HCT116 (cell line): ENCODE data around the gene HDAC1. TPM values are rescaled to one million over a fixed set of nuclear protein-coding genes. Genes with fewer than 3 reads are reported as not detected.
"Not testable (repeated sequence)": the region's sequence is repeated elsewhere in the genome, so short reads cannot be mapped to it uniquely, and the experiment has no call there.

Source experiments
- ATAC-seq: fragments of 200-7000 bp; cut with Tn5 transposase; 2 replicates; pipeline ENCODE4 v1.9.1; 2020; ENCODE audit warnings: mild to moderate bottlenecking, moderate library complexity
- BruUV-seq: library from RNA; stranded (reverse); fragments of 400-500 nt; replicated peaks from 2 replicates; lab custom pipeline; 2021; lab: Mats Ljungman, UMichigan
- CTCF ChIA-PET: fragments of 300-600 bp; sonication (Branson Sonifier 250); formaldehyde crosslinking; loops from one replicate; lab custom pipeline; 2021; ENCODE audit warnings: antibody characterized with exemption; lab: Charles Lee
- POLR2A ChIA-PET: fragments of 300-600, 350-600 bp; sonication (Branson Sonifier 250); formaldehyde crosslinking; loops from one replicate; lab custom pipeline; 2021; ENCODE audit warnings: antibody characterized with exemption; lab: Charles Lee
- RAD21 ChIA-PET, 2 experiments: fragments of 300-600 bp; sonication (Branson Sonifier 250); formaldehyde crosslinking; loops; one replicate each; lab custom pipeline; 2023; ENCODE audit warnings: low total read pairs in 2 of 2; ENCODE audit not compliant: uncharacterized antibody in 2 of 2, unreplicated experiment in 2 of 2, low non-redundant PET in 1 of 2; lab: Charles Lee
- DNase-seq: peaks from one replicate; pipeline ENCODE4 v3.0.0-alpha.2; 2010; ENCODE audit warnings: low read depth, low spot score
- H2AFZ ChIP-seq: fragments of 200-600 bp; shearing (Covaris generic), sonication (generic); 2 replicates; pipeline ENCODE4 v1.6.1; 2017; ENCODE audit warnings: low read depth, mixed run types, mixed read lengths, antibody characterized with exemption, low read length; ENCODE audit not compliant: poor library complexity, severe bottlenecking
- H3K27ac ChIP-seq: 2 replicates; pipeline ENCODE4 v1.5.1; 2012; ENCODE audit warnings: low read depth, low read length
- H3K27me3 ChIP-seq: fragments of 200-600 bp; sonication (generic); 2 replicates; pipeline ENCODE4 v1.6.1; 2016; ENCODE audit warnings: mixed run types, low read length, mixed read lengths; ENCODE audit not compliant: insufficient read depth
- H3K36me3 ChIP-seq, 2 experiments: fragments of 200-500 bp in 1 of 2; fragments of 200-600 bp in 1 of 2; sonication (Bioruptor generic) in 1 of 2; sonication (generic) in 1 of 2; 2 replicates each; pipeline versions ENCODE4 v1.5.1 to v1.6.1; 2014 to 2016; ENCODE audit warnings: low read length in 2 of 2, inconsistent platforms in 1 of 2, mixed read lengths in 1 of 2, mixed run types in 1 of 2; ENCODE audit not compliant: insufficient read depth in 2 of 2, control insufficient read depth in 1 of 2
- H3K4me1 ChIP-seq, 2 experiments: fragments of 200-600 bp in 1 of 2; sonication (generic) in 1 of 2; 2 replicates each; pipeline versions ENCODE4 v1.5.1 to v1.6.1; 2012 to 2017; ENCODE audit warnings: low read length in 2 of 2, inconsistent platforms in 1 of 2, mild to moderate bottlenecking in 1 of 2, mixed read lengths in 1 of 2, mixed run types in 1 of 2, moderate library complexity in 1 of 2; ENCODE audit not compliant: insufficient read depth in 2 of 2, control insufficient read depth in 1 of 2
- H3K4me2 ChIP-seq: fragments of 200-600 bp; sonication (generic); 2 replicates; pipeline ENCODE4 v1.6.1; 2017; ENCODE audit warnings: mixed run types, low read length, mixed read lengths
- H3K4me3 ChIP-seq, 2 experiments: fragments of 200-600 bp in 1 of 2; sonication (generic) in 1 of 2; replicated peaks in 1 of 2; 2 replicates each; pipeline ENCODE4 v1.5.1; 2011 to 2016; ENCODE audit warnings: low read length in 2 of 2, control low read depth in 1 of 2, low read depth in 1 of 2, mild to moderate bottlenecking in 1 of 2, mixed read lengths in 1 of 2, mixed run types in 1 of 2
- H3K79me2 ChIP-seq: fragments of 200-600 bp; sonication (generic); 2 replicates; pipeline ENCODE4 v1.6.1; 2017; ENCODE audit warnings: mild to moderate bottlenecking, mixed run types, low read length, moderate library complexity, mixed read lengths; ENCODE audit not compliant: insufficient read depth
- H3K9ac ChIP-seq: fragments of 200-600 bp; sonication (generic); 2 replicates; pipeline ENCODE4 v1.6.1; 2016; ENCODE audit warnings: low read length, mixed read lengths
- H3K9me2 ChIP-seq: fragments of 200-600 bp; sonication (generic), shearing (Covaris generic); 2 replicates; pipeline ENCODE4 v1.6.1; 2017; ENCODE audit warnings: mixed run types, mild to moderate bottlenecking, moderate library complexity; ENCODE audit not compliant: insufficient read depth
- H3K9me3 ChIP-seq, 2 experiments: fragments of 200-500 bp in 1 of 2; fragments of 200-600 bp in 1 of 2; sonication (Bioruptor generic) in 1 of 2; sonication (generic) in 1 of 2; 2 replicates each; pipeline ENCODE4 v1.6.1; 2014 to 2017; ENCODE audit warnings: low read length in 2 of 2, mixed read lengths in 2 of 2, inconsistent platforms in 1 of 2, low read depth in 1 of 2, mild to moderate bottlenecking in 1 of 2, mixed run types in 1 of 2, moderate library complexity in 1 of 2; ENCODE audit not compliant: control insufficient read depth in 1 of 2, insufficient read depth in 1 of 2
- H4K20me1 ChIP-seq: fragments of 200-600 bp; sonication (generic), shearing (Covaris generic); 2 replicates; pipeline ENCODE4 v1.6.1; 2017; ENCODE audit warnings: mixed run types, mild to moderate bottlenecking, moderate library complexity; ENCODE audit not compliant: insufficient read depth
- CBX3 ChIP-seq: IDR thresholded peaks from 2 replicates; pipeline ENCODE4 v1.6.1; 2012; ENCODE audit warnings: low read depth
- CTCF ChIP-seq, 3 experiments: fragments of 200-600 bp in 1 of 3; sonication (generic) in 1 of 3; IDR thresholded peaks in 2 of 3; conservative IDR thresholded peaks in 1 of 3; 2 replicates each; pipeline ENCODE4 v1.5.1; 2012 to 2017; ENCODE audit warnings: low read depth in 2 of 3, low read length in 2 of 3, antibody characterized with exemption in 1 of 3, borderline replicate concordance in 1 of 3, control low read depth in 1 of 3, mild to moderate bottlenecking in 1 of 3, mixed read lengths in 1 of 3, mixed run types in 1 of 3, moderate library complexity in 1 of 3; ENCODE audit not compliant: insufficient read depth in 1 of 3
- ELF1 ChIP-seq: IDR thresholded peaks from 2 replicates; pipeline ENCODE4 v1.6.1; 2012; ENCODE audit warnings: low read depth, borderline replicate concordance
- FOSL1 ChIP-seq: IDR thresholded peaks from 2 replicates; pipeline ENCODE4 v1.6.1; 2012; ENCODE audit warnings: low read depth
- JUND ChIP-seq: IDR thresholded peaks from 2 replicates; pipeline ENCODE4 v1.6.1; 2012
- MAX ChIP-seq: IDR thresholded peaks from 2 replicates; pipeline ENCODE4 v1.6.1; 2012
- YY1 ChIP-seq: IDR thresholded peaks from 2 replicates; pipeline ENCODE4 v1.6.1; 2011; ENCODE audit warnings: low read length, low read depth, moderate library complexity, mild to moderate bottlenecking; ENCODE audit not compliant: insufficient replicate concordance; ENCODE audit errors: extremely low read depth
- ZNF274 ChIP-seq: fragments of 200-500 bp; sonication (Bioruptor generic); IDR thresholded peaks from 2 replicates; pipeline ENCODE4 v1.6.1; 2014; ENCODE audit warnings: mild to moderate bottlenecking, low read depth, low read length, inconsistent platforms
- intact Hi-C: fragments of 100-400 bp; cut with micrococcal nuclease; formaldehyde crosslinking; loops from 2 replicates; pipeline ENCODE4 v1.10.0; 2022
- total RNA-seq: library from RNA; stranded (reverse); gene quantifications from one replicate; pipeline ENCODE4 v1.2.1, GENCODE V29; 2021; ENCODE audit not compliant: unreplicated experiment

The HDAC1 gene
- total RNA-seq, 1 experiment from 2014 or later = 232 TPM

GRCh38 chr1:32291145-32291707 is 657 bp upstream of the HDAC1 start:
- H2AFZ ChIP-seq = peak overlapping the region; percentile 62
- intact Hi-C loops = loop anchor here (5.0 kb wide), 1 partner anchor 74 kb away; no protein-coding TSS in a partner anchor
- H3K27ac ChIP-seq = peak overlapping the region; percentile 97
- POLR2A ChIA-PET = interaction anchor here (0.7 to 1.4 kb wide), 3 partner anchors 16 to 50 kb away, joined by 3 to 8 read pairs (median 5); partner anchors contain the start of gene MARCKSL1
- H3K36me3 ChIP-seq = no peaks in the 10 kb centered on the region
- H4K20me1 ChIP-seq = no peaks in the 10 kb centered on the region
- peak; percentile 27; the same call in 1 of the 2 replicates for ATAC-seq
- H3K27me3 ChIP-seq = no peaks in the 10 kb centered on the region
- H3K79me2 ChIP-seq = peaks cover 42% of the 10 kb centered on the region
- CTCF ChIA-PET = interaction anchor here (0.6 to 1.4 kb wide), 6 partner anchors 13 to 110 kb away, joined by 3 to 7 read pairs (median 4); no protein-coding TSS in a partner anchor
- H3K9me2 ChIP-seq = no peaks in the 10 kb centered on the region
- peaks cover 15 to 32% of the 10 kb centered on the region in 2 experiments for H3K4me1 ChIP-seq
- H3K4me2 ChIP-seq = peak overlapping the region; percentile 95
- RAD21 ChIA-PET = interaction anchor here in 1 of 2 experiments (0.7 kb wide), 1 partner anchor 58 kb away, joined by 4 read pairs; no protein-coding TSS in a partner anchor
- no peak for DNase-seq
- peak overlapping the region; percentile 94 for H3K9ac ChIP-seq
- BruUV-seq = TSS peak; percentile 99
- H3K4me3 ChIP-seq = peak overlapping the region; percentile 98 to 100
- TF ChIP-seq ZNF274 (no peak), JUND (no peak), CBX3 (no peak), YY1 (no peak), FOSL1 (peak; percentile 44; the same call in 1 of the 2 replicates), CTCF (IDR thresholded peaks at IDR 0.05 in 2 of 3, conservative IDR thresholded peaks at IDR 0.05 in 1 of 3; ENCODE audit: borderline replicate concordance in 1 of 3, insufficient read depth in 1 of 3, low read depth in 2 of 3, low read length in 2 of 3) (no peak), ELF1 (no peak), MAX (no peak)
- H3K9me3 ChIP-seq = no peaks in the 10 kb centered on the region

GRCh38 chr1:32298211-32298610 is 6.3 kb downstream of the HDAC1 start:
- CTCF ChIA-PET, intact Hi-C loops, H3K4me3 ChIP-seq, H3K9me3 ChIP-seq, POLR2A ChIA-PET, H2AFZ ChIP-seq, H4K20me1 ChIP-seq, ATAC-seq, BruUV-seq, H3K27me3 ChIP-seq, DNase-seq, H3K9ac ChIP-seq, H3K9me2 ChIP-seq, H3K27ac ChIP-seq, RAD21 ChIA-PET, H3K4me2 ChIP-seq, H3K4me1 ChIP-seq: not testable (repeated sequence)
- Histone ChIP-seq H3K79me2 (peaks cover 89% of the 10 kb centered on the region), H3K36me3 (peaks cover 7 to 12% of the 10 kb centered on the region in 2 experiments; a peak in 3 of 4 replicates)
